Stimulated activated CD8-positive, alpha-beta memory T cell treated with anti-CD3 and anti-CD28 coated beads, Interleukin-12 subunit alpha, Interleukin-12 subunit beta, amount 100 ng/mL, for 4 hours (primary cell): ENCODE measurements around the gene TNFRSF9.
"Not testable (repeated sequence)": the region's sequence is repeated elsewhere in the genome, so short reads cannot be mapped to it uniquely, and the experiment has no call there.

Experiments used
- DNase-seq: peaks from one replicate; pipeline ENCODE4 v3.0.0-alpha.2; 2020; ENCODE audit warnings: low read depth

TNFRSF9 gene

DNA sequence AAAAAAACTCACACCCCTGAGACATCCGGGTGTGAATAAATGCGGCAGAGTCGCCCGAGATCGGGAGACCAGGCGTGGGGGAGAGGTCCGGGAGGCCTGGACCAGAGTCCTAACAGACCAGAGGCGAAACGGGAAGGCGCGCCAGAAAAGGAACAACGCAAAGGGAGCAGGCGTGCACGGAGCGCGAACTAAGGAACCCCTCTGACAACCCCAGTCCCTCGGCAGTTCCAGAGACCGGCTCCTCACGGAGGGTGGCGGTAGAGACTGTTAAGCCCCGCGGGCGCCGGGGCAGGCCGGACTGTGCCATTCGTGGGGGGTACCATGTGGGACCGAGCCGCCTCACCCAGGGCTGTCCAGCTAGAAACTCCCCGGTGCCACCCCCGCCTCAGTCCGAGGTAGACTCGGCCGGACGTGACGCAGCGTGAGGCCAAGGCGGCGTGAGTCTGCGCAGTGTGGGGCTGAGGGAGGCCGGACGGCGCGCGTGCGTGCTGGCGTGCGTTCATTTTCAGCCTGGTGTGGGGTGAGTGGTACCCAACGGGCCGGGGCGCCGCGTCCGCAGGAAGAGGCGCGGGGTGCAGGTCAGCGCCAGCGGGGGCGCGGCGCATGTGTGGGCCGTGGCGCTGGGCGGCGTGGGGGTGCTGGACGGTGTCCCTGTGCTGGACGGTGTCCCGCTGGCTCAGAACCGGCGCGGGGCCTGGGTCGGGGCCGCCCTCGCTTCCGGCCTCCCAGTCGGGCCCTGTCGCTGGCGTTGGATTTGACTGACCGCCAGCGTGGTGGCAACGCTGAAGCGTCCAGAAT lies 20.8 kb upstream of the TNFRSF9 start, which contains the start of gene PARK7:
TSS of gene PARK7 (plus strand) at position 496 of the 798 bp plus-strand sequence. CDS start 1,075 bp downstream, outside the sequence.
- peak; percentile 100 for DNase-seq

DNA sequence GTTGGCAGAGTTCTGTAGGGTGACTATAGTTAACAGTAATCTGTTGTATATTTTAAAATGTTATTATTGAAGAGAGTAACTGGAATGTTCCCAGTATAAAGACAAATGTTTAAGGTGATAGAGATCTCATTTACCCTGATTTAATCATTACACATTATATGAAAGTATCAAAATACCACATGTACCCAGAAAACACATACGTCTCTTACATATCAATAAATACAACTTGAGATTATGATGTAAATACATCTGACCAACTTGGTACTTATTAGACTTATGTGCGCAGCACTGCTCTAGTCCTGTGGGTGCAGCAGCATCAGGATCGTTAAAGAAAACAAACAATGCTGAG lies 20.2 kb upstream of the TNFRSF9 start:
- DNase-seq, result no peak

DNA sequence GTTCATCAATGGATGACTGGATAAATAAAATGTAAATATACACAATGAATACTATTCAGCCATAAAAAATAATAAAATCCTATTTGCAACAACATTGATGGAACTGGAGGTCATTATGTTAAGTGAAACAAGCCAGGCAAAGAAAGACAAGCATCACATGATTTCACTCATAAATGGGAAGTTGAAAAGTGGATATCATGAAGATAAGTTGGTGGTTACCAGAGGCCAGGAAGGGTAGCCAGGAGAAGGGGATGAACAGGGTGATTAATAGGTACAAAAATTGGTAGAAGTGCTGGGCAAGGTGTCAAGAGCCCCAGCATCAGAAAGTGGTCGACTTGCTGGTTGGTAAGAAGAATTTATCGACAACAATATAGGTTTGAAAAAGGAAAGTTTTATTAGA lies 19.5 kb upstream of the TNFRSF9 start:
- no peak for DNase-seq

DNA sequence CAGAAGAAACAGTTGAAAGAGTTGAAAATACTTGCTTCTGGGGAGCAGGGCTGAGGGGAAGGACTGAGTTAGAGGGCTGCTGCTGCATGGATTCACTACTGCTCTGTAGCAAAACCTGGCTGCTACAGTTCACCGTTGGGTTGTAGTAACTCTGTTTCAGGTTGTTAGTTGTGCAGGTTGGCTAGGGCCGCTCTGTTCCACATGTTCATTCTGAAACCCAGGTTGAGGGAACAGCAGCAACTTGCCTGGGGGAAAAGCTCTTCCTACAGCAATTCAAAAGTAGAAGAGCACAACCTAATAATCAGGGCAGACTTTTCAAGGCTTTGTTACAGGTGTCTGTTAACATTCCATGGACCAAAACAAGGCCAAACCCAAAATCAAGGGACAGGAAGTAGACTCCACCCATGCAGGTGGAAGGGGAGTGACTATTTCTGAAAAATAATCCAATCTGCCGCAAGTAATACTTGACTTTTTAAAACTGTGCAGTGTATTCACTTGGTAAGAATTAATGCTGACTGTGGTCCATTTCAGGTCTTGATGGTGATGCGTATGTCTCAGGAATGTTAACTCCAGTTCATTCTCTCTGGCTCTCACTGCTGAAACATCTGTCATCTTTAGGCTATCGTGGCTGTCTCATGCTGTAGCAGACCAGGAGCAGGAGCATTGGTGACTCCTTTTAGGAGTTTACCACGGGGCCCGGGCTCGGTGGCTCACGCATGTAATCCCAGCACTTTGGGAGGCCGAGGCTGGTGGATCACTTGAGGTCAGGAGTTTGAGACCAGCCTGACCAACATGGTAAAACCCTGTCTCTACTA lies 15.8 kb upstream of the TNFRSF9 start:
- no peak for DNase-seq

DNA sequence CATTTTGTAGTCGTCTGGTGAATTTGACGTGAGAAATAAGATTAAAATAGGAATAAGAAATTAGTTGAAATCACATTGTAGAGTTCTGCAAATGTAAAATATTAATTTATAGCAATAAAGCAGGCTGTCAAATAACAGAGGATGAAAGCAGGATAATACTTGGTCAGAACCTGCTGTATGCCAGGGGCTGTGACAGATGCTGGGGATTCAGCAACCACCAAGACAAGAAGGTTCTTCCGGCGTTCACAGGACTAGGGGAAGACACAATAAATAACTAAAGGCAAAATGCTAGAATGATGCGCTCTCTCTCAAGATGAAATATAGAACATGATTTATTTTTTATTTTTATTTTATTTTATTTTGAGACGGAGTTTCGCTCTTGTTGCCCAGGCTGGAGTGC lies 14.0 kb upstream of the TNFRSF9 start:
- DNase-seq, result no peak

DNA sequence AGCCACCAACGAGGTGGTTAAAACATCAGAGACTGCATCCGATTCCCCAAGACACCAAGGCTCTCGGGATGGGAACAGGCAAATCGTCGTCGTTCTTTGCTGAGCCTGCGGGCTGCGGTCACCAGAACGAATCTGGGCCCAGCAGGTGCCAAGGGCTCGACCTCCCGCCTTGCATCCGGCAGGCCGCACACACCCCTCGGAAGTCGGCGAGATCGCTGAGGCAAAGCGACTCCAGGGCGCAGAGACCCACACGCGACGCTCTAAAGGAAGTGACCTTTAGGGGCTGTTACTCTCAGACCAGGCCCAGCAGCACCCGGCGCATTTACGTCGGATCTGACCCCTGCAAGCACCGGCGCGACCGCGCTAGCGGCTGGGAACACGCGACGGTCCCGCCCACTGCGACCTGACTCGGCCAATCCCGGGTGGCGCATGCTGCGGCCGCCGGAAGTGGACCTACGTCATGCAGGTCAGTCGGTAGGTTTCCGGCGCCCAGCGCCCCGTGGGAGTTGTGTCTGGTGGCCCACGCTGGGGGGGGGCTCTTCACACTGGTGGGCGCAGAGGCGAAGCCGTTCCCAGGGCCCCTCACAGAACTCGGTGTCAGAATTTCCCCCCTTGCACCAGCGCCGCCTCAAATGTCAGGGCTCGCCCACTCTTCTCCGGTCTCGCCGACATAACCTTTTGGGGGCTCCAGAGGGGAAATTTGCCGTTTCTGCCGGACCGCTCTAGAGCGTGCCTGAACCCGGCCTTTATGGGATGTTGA lies 13.4 kb upstream of the TNFRSF9 start:
- peak; percentile 93 for DNase-seq

DNA sequence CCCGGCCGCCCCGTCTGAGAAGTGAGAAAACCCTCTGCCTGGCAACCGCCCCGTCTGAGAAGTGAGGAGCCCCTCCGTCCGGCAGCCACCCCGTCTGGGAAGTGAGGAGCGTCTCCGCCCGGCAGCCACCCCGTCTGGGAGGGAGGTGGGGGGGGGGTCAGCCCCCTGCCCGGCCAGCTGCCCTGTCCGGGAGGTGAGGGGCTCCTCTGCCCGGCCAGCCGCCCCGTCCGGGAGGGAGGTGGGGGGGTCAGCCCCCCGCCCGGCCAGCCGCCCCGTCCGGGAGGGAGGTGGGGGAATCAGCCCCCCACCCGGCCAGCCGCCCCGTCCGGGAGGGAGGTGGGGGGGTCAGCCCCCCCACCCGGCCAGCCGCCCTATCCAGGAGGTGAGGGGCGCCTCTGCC lies 12.2 kb upstream of the TNFRSF9 start:
- not testable (repeated sequence) for DNase-seq

DNA sequence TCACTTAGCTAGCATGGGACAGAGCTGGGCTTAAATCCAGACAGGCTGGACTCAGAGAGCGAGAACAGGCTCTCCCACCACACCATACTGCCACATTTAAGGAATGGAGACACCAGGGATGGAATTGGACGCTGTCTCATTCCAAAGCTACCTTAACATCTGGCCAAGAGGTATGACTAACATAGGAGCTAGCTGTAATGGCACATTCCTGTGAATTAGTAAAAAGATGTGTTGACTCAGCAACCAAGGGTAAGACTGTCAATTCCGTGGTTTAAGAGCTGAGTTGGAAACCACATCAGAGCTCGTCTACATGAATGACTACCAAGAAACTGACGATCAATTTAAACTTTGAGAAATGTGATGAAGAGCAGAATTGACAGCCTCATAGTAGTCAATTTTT lies 8.3 kb upstream of the TNFRSF9 start:
- no peak for DNase-seq

DNA sequence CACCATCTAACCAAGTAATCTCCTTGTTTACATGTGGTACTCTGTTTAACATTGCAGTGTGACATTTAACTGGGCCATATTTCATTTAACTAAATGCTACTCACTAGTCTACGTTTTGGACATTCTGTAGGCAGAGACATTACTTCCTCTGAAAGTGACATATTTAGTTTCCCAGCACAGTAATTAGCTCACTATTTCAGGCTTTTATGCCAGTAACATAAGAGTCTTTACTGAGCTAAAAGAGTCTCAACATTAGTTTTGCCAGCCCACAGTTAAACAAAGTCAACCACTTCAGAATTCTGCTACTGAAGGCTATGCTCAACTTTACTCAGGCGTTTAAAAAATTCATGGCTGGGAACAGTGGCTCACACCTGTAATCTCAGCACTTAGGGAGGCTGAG lies 2.6 kb upstream of the TNFRSF9 start:
- DNase-seq, result no peak

DNA sequence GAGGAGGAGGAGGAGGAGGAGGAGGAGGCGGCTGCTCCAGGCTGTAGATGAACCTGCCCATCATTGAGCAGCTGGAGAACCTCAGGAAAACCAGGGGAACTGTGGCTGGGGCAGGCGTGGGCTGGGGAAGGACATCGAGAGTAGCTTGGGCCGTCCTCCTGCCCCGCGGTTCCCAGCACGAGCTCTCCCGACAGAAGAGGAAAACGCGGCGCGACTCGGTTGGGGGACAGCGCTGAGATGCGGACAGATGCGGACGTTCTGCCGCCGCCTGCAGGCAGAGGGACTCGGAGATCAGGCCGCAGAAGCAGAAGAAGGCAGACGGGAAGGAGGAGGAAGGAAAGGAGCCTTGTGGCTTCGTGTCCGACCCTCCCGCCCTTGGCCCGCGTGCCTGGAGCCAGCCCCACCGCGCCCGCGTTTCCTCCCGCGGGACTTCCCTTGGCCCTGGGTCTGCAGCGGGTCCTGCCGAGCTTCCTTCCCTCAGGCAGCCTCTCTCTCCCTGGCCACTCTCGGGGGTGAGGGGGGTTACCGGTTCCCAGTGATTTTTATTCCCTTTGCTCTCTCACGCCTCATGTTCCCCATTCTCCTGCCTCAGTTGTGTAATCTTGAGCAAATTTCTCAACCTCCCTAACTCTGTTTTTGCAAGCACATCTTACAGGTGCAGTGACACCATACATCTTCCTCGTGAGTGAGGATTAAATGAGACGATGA lies 1.7 kb upstream of the TNFRSF9 start:
- DNase-seq, result no peak

DNA sequence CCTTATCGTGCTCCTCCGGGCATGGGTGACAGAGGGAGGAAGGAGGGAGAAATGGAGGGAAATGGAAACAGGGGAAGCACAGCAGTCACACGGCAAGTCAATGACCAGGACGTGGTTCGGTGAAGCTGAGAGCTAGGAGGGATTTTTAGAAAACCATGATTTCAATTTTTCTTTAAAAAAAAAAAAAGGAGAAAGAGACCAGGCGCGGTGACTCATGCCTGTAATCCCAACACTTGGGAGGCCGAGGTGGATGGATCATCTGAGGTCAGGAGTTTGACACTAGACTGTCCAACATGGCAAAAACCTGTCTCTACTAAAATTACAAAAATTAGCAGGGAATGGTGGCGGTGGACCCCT lies 776 bp upstream of the TNFRSF9 start:
- no peak for DNase-seq

DNA sequence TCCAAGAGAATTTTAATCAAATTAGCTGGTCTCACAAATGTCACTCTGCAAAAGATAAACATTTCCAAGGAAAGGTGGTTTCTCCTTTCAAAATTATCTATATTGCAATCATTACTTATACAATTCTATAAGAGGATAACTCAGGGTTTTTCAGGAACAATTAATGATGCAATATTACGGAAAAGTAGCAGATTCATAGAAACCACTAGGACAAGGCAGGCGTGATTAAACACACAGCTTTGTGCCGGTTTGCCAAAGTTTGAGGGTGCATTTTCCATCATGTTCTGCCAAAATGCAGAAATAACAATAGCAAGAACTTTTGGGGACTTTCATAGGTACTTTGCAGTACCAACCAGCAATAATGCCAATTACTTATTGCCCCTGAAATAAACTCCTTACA lies 605 bp downstream of the TNFRSF9 start:
- no peak for DNase-seq

DNA sequence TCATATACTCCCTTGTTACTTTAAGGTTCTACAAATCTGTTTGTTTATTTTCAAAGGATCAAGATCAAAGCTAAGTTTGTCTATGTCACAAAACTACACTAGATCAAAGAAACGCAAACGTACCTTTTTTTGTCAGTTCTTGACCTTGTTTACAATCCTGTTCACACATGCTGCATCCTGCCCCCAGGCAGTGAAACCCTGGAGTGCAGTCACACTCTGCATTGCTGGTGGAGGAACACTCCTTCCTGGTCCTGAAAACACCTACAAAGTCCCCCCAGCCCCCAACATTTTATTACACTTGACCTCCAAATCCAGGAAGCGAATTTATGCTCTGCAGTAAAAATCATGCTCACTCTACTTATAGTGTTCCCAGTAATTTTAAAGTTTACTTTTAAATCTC lies 2.6 kb downstream of the TNFRSF9 start:
- no peak for DNase-seq

DNA sequence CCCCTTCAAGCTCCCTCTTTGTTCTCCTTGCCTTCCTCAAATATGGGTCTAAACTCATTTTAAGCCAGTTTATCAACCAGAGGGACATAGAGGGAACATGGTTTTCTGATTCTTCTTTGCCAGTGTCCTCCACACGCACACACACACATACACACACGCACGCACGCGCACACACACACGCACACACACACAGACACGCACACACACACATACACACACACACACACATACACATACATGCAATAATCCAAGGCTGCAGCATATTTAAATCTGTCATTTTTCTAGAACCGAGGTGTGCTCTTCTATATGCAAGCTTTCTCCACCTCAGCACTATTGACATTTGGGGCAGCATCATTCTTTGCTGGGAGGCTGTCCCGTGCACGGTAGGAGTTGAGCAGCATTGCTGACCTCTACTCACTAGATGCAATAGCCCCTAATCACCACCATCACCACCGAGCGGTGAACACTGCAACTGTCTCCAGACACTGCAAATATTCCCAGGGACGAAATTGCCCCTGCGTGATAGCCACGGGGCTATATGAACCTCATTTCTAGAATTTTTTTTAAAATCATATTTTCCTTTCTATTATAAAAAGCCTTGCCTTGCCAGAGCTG lies 8.0 kb downstream of the TNFRSF9 start:
- no peak for DNase-seq

DNA sequence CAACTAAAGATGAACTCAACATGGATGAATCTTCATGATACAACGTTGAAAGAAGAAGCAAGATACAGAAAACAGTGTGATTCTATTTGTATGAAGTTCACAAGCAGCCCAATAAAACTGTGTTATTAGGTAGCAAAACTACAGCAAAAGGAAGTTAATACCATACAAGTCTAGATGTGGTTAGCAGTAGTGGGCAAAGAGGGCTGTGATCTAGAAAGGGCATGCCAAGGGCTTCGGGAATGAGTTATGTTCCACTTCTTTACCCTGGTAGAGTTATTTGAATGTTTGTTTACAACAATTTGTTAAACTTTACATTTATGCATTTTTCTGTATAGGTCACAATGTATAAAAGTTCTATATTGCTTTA lies 9.2 kb downstream of the TNFRSF9 start:
- DNase-seq, result no peak

DNA sequence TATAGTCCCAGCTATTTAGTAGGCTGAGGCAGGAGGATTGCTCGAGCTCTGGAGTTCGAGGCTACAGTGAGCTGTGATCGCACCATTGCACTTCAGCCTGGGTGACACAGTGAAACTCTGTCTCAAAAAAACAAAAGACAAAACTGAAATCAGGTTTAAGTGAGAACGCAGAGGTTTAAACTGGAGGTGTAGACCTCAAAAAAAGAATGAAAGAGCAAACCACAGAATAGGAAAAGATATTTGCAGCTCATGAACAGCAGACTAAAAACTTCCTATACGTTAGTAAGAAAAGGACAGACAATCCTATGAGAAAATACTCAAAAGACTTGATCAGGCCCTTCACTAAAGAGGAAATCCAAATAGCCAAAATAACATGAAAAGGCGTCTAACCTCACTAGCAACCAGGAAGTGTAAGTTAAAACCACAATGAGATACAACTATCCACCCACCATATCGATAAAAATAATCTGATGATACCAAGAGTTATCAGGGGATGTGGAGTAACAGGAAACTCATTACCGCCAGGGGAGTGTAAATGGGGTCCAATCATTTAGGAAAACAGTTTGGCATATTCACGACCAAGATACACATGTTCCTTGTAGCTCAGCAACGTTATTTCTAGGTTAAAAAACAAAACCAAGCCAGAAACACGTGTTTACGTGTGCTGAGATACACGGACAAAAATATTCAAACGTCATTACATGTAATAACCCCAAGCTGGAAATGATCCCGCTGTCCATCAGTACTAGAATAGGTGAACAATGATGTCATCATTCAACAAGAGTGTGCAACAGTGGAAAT lies 9.8 kb downstream of the TNFRSF9 start:
- DNase-seq, result no peak

DNA sequence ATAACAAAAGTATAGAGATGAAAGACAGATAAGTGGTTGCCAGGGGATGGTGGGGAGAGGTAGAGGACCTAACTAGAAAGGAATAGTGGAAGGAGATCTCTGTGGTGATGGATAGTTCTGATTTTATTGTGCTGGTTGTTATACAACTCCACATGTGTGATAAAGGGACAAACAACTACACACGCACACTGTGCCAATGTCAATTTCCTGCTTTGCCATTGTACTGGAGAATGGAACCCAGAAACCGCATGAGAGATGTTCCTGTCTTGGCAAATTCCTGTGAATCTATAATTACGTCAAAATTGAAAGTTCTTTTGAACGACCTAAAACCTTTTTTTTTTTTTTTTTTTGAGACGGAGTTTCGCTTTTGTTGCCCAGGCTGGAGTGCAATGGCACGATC lies 11.0 kb downstream of the TNFRSF9 start:
- no peak for DNase-seq

DNA sequence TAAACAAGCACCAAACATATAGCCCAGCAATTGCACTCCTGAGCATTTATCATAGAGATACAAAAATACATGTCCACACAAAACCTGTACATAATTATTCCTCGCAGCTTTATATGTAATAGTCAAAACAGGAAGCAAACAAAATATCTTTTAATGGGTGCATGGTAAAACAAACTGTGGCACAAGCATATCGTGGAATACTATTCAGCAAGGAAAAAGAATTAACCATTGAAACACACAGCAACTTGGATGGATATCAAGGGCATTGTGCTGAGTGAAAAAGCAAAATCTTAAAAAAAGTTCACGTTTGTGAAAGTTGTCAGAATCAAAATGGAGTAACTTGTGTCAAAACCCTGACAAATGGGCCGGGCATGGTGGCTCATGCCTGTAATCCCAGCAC lies 12.4 kb downstream of the TNFRSF9 start:
- DNase-seq, result no peak

DNA sequence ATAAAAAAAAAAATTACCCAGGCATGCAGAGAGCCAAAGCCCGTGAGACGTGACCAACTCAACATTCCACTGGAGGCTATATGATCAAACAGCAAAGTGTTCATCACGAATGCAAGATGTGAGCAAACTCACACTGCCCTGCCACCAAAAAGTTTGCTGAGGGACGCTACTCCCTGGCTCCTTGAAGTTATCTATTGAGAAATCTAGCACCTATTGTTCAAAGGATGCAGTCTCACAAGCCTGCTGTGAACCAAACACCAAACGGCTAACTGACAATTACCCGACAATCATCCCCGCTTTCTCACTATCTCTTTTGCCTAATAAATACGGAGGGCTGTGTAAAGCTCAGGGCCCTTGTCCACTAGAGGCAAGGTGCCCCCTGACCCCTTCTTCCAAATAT lies 13.6 kb downstream of the TNFRSF9 start:
- not testable (repeated sequence) for DNase-seq

DNA sequence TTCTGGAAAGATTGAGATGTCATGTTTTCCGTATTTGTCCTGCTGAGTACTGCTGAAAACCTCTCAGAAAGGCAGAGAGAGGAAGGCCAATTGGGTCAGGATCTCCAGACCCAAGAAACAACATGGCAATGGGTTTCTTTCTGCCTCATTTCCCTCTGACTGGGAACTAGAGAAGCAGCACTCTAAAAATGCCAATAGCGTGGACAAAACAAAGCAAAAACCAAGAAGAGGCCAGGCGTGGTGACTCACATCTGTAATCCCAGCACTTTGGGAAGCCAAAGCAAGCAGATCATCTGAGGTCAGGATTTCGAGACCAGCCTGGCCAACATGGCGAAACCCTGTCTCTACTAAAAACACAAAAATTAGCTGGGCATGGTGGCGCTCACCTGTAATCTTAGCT lies 18.3 kb downstream of the TNFRSF9 start:
- DNase-seq, result no peak

DNA sequence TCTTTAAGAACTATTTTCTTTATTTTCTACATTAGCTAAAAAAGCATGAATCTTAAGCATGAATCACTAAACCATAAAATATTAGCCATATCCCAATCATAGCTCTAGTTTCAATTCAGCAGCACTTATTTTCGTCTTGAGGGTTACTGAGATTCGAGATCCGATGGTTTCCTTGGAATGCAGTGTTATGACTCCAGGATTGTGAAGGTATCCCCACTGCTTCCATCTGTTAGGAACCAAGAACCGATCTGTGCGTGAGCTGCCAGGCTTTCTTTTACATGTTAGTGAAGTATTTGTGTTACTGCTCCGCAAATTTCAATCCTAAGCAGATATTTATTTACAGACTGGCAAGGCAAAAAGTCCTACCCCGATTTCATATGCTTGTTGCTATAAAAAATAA lies 18.8 kb downstream of the TNFRSF9 start:
- no peak for DNase-seq
